Stimulated activated CD8-positive, alpha-beta memory T cell treated with anti-CD3 and anti-CD28 coated beads, Interleukin-7, amount 100 ng/mL, for 48 hours (primary cell): Measurements from ENCODE around the gene VTI1B.
A peak's percentile ranks its signal among the peaks of the same experiment; 100 is the strongest.

ENCODE experiments used
- DNase-seq, 2 donors: peaks; one replicate each; pipeline ENCODE4 v3.0.0-alpha.2; 2020; ENCODE audit warnings: low read depth in 1 of 2; ENCODE audit errors: extremely low read depth in 1 of 2

Gene VTI1B

DNA sequence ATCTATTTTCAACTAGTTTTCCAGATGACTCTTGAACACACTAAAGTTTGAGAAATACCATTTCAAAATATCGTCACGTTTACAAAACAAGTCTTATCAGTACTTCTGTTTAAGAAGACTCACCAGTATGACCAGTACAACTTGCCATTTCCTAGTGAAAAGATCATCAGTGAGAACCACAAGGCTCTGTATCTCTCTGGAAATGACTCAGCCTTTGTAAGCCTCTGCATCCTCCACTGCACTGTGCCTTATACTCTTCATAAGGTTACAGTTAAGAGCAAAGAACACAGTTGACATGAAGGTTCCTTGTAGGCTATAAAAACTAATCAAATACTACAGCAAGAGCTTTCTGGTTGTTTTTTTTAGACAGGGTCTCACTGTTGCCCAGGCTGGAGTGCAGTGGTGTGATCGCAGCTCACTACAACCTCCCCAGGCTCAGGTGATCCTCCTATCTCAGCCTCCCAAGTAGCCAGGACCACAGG is 5.7 kb upstream of the VTI1B start:
- no peak for DNase-seq

DNA sequence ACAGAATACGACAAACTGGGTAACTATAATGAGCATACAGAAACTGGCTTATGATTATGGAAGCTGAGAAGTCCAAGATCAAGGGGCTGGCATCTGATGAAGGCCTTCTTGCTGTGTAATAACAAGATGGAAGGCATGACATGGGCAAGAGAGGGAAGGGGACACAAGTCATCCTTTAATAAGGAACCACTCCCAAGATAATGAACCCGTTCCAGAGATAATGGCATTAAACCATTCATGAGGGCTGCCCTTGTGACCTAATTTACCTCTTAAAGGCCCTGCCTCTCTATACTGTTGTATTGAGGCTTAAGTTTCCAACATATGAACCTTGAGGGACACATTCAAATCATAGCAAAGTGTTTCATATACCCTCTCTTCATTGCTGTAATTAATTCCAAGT is 4.6 kb upstream of the VTI1B start:
- DNase-seq, result no peak

DNA sequence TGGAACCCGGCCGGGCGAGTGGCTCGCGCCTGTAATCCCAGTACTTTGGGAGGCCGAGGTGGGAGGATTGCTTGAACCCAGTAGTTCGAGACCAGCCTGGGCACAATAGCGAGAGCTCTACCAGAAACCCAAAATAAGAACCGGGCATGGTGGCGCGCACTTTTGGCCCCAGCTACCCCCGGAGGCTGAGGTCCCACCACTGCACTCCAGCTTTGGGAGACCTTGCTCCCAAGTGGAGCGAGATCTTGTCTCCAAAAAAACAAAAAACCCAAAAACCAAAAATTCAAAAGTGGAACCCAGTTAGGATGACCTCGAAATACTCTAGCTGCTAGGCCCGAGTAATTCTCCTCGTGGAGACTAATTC is 769 bp upstream of the VTI1B start:
- no peak for DNase-seq

DNA sequence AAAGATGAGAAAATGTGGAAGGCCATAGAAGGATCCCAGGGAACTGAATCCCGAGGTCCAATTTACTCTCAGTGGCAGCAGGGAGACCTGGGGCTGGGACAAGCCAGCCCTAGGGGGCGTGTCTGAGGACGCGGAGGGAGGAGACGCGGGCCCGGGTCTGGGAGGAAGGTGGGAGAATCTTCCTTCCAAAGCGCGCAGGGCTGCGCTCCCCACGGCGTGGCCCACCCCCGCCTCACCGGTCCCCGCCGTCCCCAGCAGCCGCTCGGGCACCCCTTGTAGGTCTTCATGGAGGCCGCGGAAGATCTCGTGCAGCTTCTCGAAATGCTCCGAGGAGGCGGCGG is 323 bp downstream of the VTI1B start:
- DNase-seq, result peak; percentile 29 to 32

DNA sequence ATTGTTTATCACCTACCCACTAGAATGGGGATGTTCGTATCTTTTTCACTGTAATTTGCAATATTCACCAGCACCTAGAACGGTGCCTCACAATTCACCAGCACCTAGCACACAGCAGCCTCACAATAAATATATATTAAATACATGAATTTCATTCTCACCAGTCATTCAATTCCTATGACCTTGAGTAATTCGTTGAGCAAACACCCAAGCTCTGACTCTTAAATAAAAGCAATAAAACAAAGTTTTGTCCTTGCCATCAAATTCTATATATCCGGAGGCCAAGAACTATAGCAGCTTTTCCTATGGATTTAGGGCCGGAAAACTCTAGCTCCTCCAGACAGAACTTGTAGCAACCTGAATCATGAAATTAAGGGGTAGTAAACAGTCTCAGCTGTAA is 981 bp downstream of the VTI1B start:
- DNase-seq, result no peak

DNA sequence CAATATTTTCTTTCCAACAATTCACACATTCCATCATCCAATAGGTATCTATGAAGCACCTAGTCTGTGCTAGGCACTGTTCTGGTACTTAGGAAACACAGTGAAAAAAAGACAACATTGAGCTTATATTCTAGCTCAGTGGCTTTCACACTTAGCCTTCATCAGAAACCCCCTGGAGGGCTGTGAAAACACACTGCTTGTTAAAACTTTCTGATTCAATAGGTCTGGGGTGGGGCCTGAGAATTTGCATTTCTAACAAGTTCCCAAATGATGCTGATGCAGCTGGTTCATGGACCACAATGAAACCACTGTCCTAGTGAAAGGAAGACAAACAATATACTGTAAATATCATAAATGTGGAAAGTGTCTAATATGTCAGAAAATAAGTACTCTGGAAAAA is 5.9 kb downstream of the VTI1B start:
- DNase-seq, result no peak

DNA sequence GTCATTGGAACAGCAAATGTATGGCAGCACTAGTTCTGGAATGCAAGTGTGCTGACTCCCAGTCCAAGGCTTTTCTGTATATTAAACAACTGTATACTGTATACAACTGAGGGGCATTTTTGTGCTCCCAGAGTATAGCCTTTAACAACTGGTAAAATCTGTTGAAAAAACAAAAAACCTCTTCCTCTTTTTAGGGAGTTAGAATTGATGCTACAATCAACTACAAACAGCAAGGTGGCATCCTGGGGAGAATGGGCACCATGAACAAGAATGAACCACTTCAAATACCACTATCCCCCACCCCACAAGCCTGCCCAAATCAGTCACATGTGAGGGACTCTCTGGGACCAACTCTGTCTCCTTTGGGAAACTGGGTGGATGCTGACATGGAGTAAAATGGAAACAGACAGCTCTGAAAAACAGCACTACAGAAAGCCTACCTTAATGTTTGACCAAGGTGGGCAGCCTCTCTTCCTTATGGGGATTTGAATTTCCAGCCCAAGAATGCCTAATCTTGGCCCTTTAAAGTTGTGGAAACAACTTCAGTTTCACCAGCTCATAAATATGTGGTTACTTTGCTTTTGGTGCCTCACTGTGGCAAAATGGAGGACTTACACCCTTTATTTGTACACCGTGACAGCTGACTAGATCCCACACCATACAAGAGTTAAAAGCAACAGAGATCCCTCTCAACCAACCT is 7.5 kb downstream of the VTI1B start:
- DNase-seq, result no peak

DNA sequence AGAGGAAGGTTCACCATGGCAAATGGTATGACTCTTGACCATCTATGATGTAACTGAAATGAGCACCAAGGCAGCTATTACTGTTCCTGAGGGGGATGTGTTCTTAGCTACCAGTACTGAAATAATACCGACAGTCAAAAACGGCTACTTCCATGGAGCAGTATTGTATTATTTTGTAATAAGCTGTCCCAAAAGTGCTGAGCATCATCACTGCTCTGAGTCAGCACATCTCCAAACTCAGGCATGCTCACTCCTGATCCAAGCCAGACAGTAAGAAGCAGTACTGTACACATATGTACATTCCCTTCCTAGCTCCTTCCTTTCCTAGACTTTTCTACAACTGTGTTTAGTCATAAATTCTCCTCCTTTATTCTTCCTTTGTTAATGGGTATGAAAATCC is 8.6 kb downstream of the VTI1B start:
- no peak for DNase-seq

DNA sequence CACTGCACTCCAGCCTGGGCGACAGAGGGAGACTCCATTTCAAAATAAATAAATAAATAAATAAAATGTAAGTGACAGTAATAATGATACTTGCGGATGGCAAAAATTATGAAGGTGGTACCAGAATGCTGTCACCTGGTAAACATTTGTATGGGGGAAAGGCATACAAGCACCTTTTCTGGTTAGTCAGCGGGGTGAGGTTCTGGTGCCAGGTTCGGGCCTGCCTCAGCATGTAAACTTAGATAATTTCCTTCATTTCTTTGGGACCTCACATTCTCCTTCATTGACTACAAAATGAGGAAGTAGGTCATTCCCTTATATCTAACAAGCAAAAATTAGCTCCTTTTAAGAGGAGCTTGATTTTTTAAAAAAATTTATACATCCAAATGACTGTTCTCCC is 10.8 kb downstream of the VTI1B start:
- DNase-seq, result no peak

DNA sequence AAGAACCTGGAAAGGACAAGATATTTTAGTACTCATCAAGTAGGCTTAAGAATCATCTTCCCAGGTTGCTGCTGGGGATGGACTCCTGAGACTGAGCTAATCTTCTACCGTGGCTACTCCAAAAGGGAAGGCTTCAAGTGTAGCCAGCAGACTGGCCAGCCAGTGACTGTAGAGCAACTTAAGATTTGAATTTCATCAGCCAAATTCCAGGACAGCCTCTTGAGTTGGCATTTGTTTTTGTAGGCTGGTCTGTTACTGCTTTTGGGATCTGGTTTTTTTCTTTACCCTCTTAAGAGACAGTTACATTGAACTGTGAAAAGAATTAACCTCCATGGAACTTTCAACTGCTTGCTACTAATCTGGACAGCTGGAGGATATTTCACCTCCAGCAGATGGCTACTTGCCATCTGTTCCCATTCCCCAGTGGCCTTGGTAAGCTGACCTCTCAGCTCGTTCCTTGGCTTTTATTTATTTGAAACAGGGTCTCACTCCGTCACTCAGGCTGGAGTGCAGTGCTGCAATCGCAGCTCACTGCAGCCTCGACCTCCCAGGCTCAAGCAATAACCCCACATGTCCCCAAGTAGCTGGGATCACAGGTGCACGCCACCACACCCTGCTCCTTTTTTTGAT is 20.7 kb downstream of the VTI1B start:
- DNase-seq, result no peak

DNA sequence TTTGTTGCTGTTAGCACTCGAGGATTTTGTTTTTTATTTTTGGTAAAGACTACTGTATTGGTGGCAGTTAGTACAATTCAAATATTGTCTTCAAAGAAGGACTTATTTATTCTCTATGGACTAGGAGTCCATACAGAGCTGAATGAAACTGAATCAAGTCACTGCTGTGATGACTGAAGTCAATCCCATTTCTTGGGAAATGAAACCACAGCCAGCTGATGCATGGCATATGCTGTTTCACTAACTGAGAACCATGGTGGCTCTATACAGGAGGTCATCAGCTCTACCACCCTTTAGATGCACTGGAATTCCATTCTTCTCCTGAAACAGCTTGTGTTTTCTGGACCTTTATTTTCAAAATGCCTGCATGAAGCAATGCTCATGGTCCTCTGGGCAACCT is 22.2 kb downstream of the VTI1B start:
- DNase-seq, result no peak

DNA sequence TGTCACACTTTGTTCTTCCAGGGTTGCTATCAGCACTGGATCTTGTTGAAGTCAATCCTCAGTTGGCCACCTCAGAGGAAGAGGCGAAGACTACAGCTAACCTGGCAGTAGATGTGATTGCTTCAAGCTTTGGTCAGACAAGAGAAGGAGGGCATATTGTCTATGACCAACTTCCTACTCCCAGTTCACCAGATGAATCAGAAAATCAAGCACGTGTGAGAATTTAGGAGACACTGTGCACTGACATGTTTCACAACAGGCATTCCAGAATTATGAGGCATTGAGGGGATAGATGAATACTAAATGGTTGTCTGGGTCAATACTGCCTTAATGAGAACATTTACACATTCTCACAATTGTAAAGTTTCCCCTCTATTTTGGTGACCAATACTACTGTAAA is 23.7 kb downstream of the VTI1B start:
- DNase-seq, result no peak

DNA sequence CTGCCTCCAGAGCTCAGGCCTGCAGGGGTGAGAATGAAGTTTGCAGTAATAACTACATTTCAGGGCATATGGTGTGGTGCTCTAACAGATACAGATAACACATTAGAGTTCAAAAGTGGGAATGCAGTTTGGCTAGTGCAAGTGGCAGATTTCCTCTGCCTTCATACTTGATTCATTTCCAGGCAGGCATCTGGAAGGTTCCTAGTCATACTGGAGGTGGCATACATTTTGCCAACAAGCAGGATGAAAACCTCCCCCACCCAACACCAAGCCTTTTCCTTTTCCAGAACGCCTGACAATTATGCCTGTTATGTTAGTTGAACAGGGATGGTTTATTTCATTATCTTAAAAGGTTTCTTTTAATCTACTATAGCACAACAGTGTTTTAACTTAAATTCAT is 24.3 kb downstream of the VTI1B start:
- no peak for DNase-seq

DNA sequence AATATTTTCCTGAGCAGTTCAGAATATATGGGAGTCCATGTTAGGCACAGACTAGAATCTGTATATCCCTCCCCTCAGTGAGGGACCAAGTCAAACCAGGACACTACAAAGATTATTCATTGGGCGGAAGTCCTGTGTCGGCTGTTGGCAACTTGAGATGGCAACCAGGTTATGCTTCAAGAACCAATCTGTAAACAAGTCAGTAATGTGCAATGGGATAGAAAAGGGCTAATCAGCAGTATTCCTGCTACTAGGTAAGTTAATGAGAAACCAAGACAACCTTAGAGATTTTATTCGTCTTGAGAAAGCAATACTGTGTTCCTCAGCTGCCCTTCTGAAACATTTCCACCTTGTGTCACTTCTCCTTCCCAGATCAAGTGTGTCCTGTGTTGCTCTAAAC is 28.3 kb downstream of the VTI1B start:
- DNase-seq, result no peak

DNA sequence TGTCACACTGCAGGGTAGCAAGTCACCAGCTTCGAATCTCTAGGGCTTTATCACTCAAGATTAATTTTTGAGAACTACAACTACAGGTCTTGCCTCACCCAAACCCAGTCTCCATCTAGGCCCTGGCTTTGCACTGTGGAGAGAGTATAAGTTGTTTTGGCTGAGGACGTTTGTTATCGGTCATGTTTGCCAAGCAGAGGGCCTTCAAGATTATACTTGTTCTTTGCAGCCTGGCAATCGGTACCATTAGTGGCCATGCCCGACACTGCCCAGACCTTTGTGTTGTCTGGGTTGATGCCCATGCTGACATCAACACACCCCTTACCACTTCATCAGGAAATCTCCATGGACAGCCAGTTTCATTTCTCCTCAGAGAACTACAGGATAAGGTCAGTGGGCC is 29.0 kb downstream of the VTI1B start:
- DNase-seq, result no peak

DNA sequence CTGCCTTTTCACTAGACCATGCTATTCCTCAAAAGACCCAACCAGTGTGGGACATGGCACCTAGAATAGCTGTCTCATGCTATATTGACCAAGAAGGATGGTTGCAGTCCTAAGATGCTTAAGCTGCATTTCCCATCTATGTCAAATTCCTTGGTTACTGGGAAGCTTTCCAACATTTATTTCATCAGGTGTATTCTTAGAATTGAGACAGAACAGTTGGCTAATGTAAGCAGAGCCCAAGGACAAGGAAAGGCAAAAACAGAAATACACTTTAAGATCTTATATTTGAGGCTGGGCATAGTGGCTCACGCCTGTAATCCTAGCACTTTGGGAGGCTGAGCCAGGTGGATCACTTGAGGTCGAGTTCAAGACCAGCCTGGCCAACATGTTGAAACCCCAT is 30.0 kb downstream of the VTI1B start:
- DNase-seq, result no peak

DNA sequence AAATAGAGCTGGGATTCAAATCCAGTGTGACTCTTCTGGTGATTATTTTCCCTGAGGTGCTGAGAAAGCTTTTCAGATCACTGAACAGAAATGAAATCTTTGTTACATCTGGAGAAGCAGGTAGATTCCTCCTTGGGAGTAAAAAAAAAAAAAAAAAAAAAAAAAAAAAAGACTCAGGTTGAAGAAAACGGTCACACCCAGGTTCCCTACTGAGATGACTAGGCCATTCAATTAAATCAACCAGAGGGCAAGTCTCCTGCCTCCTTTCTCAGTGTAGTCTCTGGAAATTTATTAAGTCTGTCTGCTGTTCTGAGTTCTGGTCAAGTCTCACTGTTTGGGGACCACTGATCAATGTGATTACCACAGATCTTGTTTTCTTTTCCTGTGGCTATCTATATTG is 30.7 kb downstream of the VTI1B start:
- no peak for DNase-seq

DNA sequence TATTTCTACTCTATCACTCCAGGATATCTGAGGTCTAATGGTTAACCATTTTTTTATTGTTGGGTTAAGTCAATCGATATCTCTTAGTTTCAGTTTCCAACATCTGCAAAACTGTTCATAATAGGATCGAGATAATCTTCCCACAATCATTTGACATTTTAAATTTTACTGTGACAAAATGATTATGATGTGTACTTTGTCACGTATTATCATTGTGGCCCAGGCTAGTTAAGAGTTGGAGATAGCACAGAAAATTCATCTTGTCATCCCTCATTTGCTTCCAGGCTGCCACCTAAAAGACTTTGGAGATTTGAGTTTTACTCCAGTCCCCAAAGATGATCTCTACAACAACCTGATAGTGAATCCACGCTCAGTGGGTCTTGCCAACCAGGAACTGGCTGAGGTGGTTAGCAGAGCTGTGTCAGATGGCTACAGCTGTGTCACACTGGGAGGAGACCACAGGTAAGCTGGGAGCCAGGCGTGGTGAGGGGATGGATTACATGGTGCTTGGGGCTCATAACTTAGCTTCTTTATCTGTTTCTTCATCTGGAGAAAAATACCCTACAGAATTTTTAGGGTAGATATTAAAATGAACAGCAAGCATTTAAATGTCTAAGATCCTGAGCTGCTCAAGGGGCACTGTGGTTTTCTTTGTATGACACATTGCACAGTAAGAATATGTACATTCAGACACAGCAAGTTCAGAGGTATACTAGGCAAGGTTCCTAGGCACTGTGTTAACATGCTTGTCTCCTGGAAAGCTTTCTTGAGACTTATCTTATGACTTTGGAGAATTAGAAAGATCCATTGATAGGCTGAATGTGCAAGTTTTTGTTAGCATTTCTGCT is 32.3 kb downstream of the VTI1B start:
- peak in 1 of 2 donors; percentile 42 for DNase-seq

DNA sequence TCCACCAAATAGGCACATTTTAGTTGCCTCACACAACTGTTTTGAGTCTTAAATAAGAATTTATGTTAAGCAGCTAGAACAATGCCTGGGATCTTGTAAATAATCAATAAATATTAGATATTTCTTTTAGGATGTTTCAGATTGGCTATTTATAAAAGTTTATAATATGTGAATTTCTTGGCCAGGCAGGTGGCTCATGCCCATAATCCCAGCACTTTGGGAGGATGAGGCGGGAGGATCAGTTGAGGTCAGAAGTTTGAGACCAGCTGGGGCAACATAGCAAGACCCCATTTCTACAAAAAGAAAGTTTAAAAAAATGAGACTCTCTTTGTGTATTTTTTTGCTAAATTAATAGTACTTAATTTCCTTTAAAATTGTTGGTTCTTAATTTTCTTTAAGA is 33.0 kb downstream of the VTI1B start:
- no peak for DNase-seq

DNA sequence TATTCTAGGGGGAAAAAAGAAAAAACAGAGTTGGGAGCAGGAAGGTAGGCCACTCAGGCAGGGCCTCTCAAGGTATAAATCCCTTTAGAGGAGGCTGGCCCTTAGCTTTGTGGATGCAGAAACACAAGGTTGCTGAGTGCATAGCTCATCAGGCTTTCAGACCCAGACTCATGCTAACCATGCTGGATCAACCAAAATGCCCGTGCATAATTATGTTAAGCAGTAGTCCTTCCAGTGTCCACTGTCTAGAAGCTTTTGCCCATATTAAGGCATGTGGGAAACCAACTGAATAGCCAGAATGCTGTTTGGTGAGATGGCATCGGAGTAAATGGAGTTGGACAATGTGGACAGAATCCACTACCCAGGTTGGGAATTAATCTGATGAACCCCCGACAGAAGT is 35.8 kb downstream of the VTI1B start:
- no peak for DNase-seq

DNA sequence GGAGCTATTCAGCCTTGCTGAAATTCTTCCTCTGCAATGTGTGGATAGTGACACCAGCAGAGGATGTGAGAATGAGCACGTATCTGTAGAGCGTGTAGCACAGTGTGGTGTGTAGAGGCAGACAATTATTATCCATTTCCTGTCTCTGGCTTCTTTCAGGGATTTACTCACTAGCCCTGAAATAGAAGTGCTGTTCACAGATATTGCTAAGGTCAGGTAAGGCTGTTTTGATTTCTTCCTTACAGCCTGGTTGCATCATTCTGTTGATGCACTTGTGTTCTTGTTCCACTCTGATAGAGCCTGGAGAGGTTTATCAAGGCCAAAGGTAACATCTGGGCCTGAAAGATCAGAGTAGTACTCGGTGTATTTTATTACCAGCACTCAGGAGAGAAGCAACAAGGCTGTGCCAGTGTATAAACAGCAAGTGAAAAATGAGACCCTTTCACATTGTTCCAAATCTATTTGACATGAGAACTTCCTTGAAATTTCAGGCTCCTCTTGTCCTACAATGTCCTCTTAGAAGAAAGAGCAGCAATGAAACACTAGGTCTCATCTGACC is 38.0 kb downstream of the VTI1B start:
- DNase-seq, result no peak
